ENCODE data around the gene ZBTB45.

DNA sequence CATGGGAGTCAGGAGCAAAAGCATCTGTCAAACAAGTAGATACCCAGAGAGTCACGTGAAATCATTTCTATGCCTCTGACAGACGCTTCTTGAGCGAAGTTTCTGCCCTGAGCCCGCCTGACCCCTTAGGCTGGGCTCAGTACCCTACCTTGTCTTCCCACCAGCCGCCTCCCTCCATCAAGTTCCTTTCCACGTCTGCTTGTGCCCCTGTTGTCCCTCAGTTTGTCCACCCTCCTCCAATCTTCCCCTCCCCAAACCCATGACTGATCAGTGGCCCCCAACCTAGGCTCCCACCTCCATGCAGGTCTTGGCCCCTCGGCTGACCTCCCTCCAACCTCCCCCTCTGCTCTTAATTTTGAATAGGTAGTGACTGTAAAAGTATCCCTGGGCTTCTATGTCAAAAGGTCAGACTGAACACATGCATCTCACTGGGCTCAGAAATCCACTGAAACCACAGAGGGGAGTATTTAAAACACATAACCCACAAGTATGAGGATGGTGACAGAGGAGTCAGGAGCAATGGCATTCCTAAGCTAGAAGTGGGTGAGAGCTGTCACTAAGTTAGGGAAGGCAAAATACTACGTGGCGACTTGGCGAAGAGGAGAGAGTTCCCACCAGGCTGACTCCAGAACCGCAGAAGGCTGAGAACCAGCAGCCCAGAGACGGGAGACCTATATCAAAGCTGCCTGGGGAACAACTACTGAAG, 45.2 kb downstream of the ZBTB45 start:
- TF ChIP-seq POLR2AphosphoS5 (IDR thresholded peaks at IDR 0.05; ENCODE audit: low read depth, low read length) (no peak), POLR2A (IDR thresholded peaks at IDR 0.05; ENCODE audit: low read depth, low read length) (no peak; the same call in 1 of the 2 replicates), TAF1 (IDR thresholded peaks at IDR 0.05; ENCODE audit: borderline replicate concordance, low read depth, low read length) (no peak)

Data from GM12892 (cell line).